Activated T-cell treated with anti-CD3 and anti-CD28 coated beads for 4 hours (primary cell): Measurements from ENCODE around the gene SLC44A5.
"Not testable (repeated sequence)": the region's sequence is repeated elsewhere in the genome, so short reads cannot be mapped to it uniquely, and the experiment has no call there.

ENCODE experiments used
- DNase-seq: peaks from one replicate; pipeline ENCODE4 v3.0.0-alpha.2; 2020

SLC44A5 gene

GRCh38 chr1:75519651-75520427 is 91.1 kb downstream of the SLC44A5 start:
- DNase-seq: no peak

- no peak for DNase-seq
Measured at GRCh38 chr1:75518686-75519085, 92.2 kb downstream of the SLC44A5 start.

GRCh38 chr1:75514270-75514669 is 96.6 kb downstream of the SLC44A5 start:
- DNase-seq: no peak

- no peak for DNase-seq
Measured at GRCh38 chr1:75506976-75507375, 103.9 kb downstream of the SLC44A5 start.

- DNase-seq: no peak
Measured at GRCh38 chr1:75503221-75503974, 107.5 kb downstream of the SLC44A5 start.

- no peak for DNase-seq
Measured at GRCh38 chr1:75502776-75503175, 108.1 kb downstream of the SLC44A5 start.

- DNase-seq: no peak
Measured at GRCh38 chr1:75501577-75502295, 109.2 kb downstream of the SLC44A5 start.

GRCh38 chr1:75492011-75492410 is 118.9 kb downstream of the SLC44A5 start:
- no peak for DNase-seq

- no peak for DNase-seq
Measured at GRCh38 chr1:75487399-75487798, 123.5 kb downstream of the SLC44A5 start.

GRCh38 chr1:75484789-75485188 is 126.1 kb downstream of the SLC44A5 start:
- DNase-seq: no peak

GRCh38 chr1:75482951-75483350 is 128.0 kb downstream of the SLC44A5 start:
- DNase-seq: no peak

GRCh38 chr1:75476486-75476885 is 134.4 kb downstream of the SLC44A5 start:
- not testable (repeated sequence) for DNase-seq

GRCh38 chr1:75475696-75476095 is 135.2 kb downstream of the SLC44A5 start:
- no peak for DNase-seq

- no peak for DNase-seq
Measured at GRCh38 chr1:75472971-75473603, 137.8 kb downstream of the SLC44A5 start.

GRCh38 chr1:75472089-75472970 is 138.6 kb downstream of the SLC44A5 start:
- no peak for DNase-seq

- DNase-seq: no peak
Measured at GRCh38 chr1:75471252-75471651, 139.7 kb downstream of the SLC44A5 start.

- DNase-seq: no peak
Measured at GRCh38 chr1:75470448-75470847, 140.5 kb downstream of the SLC44A5 start.

GRCh38 chr1:75469586-75470173 is 141.2 kb downstream of the SLC44A5 start:
- no peak for DNase-seq

- no peak for DNase-seq
Measured at GRCh38 chr1:75461808-75462325, 149.0 kb downstream of the SLC44A5 start.

- no peak for DNase-seq
Measured at GRCh38 chr1:75449998-75450397, 160.9 kb downstream of the SLC44A5 start.

- no peak for DNase-seq
Measured at GRCh38 chr1:75444220-75444619, 166.7 kb downstream of the SLC44A5 start.
